Kidney (tissue), 14 donors: Measurements from ENCODE around the gene TBC1D9B. TPM values are rescaled to one million over a fixed set of nuclear protein-coding genes. Genes with fewer than 3 reads are reported as not detected.
A peak's percentile ranks its signal among the peaks of the same experiment; 100 is the strongest.

Experiments
- DNase-seq, 5 donors: peaks; one replicate each; pipeline ENCODE4 v3.0.0-alpha.2; 2013 to 2020
- FAIRE-seq: peaks from 2 replicates; lab custom pipeline; 2012; peaks lifted over from hg19 to GRCh38; lab: Jason Lieb, UNC
- H3K27ac ChIP-seq, 2 donors: one replicate each; pipeline ENCODE4 v1.7.0; 2013; ENCODE audit warnings: low read depth in 2 of 2, low read length in 2 of 2, inconsistent platforms in 1 of 2
- H3K27me3 ChIP-seq: one replicate; pipeline ENCODE4 v1.7.1; 2013; ENCODE audit warnings: low read length, inconsistent platforms; ENCODE audit not compliant: control insufficient read depth, insufficient read depth
- H3K36me3 ChIP-seq, 3 donors: one replicate each; pipeline versions ENCODE4 v1.7.0 to v1.7.1; 2013; ENCODE audit warnings: low read length in 3 of 3, control low read depth in 1 of 3, inconsistent platforms in 1 of 3; ENCODE audit not compliant: insufficient read depth in 3 of 3, control insufficient read depth in 2 of 3
- H3K4me1 ChIP-seq, 3 donors: one replicate each; pipeline versions ENCODE4 v1.7.0 to v1.7.1; 2013; ENCODE audit warnings: low read length in 3 of 3, inconsistent platforms in 1 of 3, low read depth in 1 of 3; ENCODE audit not compliant: control insufficient read depth in 2 of 3, insufficient read depth in 2 of 3
- H3K4me3 ChIP-seq, 3 donors: one replicate each; pipeline versions ENCODE4 v1.7.0 to v1.8.1; 2013; ENCODE audit warnings: low read length in 3 of 3, control low read depth in 1 of 3, inconsistent platforms in 1 of 3
- H3K9ac ChIP-seq, 3 donors: one replicate each; pipeline versions ENCODE4 v1.7.0 to v1.7.1; 2013; ENCODE audit warnings: low read length in 3 of 3, control low read depth in 1 of 3, inconsistent platforms in 1 of 3
- H3K9me3 ChIP-seq, 3 donors: one replicate each; pipeline versions ENCODE4 v1.7.0 to v1.7.1; 2013; ENCODE audit warnings: low read length in 3 of 3, control low read depth in 1 of 3, inconsistent platforms in 1 of 3; ENCODE audit not compliant: control insufficient read depth in 2 of 3, insufficient read depth in 1 of 3
- CTCF ChIP-seq: IDR thresholded peaks from 3 replicates; pipeline ENCODE4 v1.5.1; 2012; ENCODE audit warnings: mild to moderate bottlenecking, moderate library complexity, borderline replicate concordance; ENCODE audit not compliant: insufficient read depth; ENCODE audit errors: extremely low read depth
- intact Hi-C: fragments of 100-400 bp; cut with DNase I; formaldehyde crosslinking; loops from one replicate; pipeline ENCODE4 v1.11.1; 2022
- polyA plus RNA-seq: library from polyadenylated mRNA; stranded (reverse); fragments of 350-450 nt; fragmentation: Illumina TruSeq; extraction: RNeasy Lipid Tissue Mini Kit (QIAGEN cat#74804); gene quantifications from one replicate; pipeline ENCODE4 v1.2.3, GENCODE V29; 2014; ENCODE audit warnings: low read depth, low replicate concordance; ENCODE audit not compliant: insufficient read depth
- total RNA-seq: library from RNA; stranded (reverse); fragmentation: NEBNext Ultra II Directional; extraction: Animal tissue kit (Norgen Biotek cat#: 25700); gene quantifications from one replicate; pipeline ENCODE4 v1.2.1, GENCODE V29; 2021
- donor health status: control.
- donor health status: control.
- donor health status: control.
- donor health status: control.
- donor health status: control.
- donor health status: DM: yes; HTN: yes; CAD: no.
- donor health status: Normal renal cell carcinoma (clear cell type).

Gene TBC1D9B
- total and polyA plus RNA-seq, 2 donors from 2014 or later: 49.5 to 117 TPM

GRCh38 chr5:179852993-179853547 is 54.6 kb downstream of the TBC1D9B start:
- no peak for FAIRE-seq
- no peak for TF ChIP-seq CTCF
- Histone ChIP-seq H3K27ac (no peak overlapping the region), H3K9me3 (no peaks in the 10 kb centered on the region), H3K4me3 (no peak overlapping the region), H3K9ac (no peak overlapping the region), H3K4me1 (peaks cover 0 to 3% (median 0%) of the 10 kb centered on the region in 3 donors), H3K27me3 (no peaks in the 10 kb centered on the region), H3K36me3 (peaks cover 14 to 46% (median 24%) of the 10 kb centered on the region in 3 donors)
- DNase-seq: no peak
- intact Hi-C loops: no loop called here

DNA sequence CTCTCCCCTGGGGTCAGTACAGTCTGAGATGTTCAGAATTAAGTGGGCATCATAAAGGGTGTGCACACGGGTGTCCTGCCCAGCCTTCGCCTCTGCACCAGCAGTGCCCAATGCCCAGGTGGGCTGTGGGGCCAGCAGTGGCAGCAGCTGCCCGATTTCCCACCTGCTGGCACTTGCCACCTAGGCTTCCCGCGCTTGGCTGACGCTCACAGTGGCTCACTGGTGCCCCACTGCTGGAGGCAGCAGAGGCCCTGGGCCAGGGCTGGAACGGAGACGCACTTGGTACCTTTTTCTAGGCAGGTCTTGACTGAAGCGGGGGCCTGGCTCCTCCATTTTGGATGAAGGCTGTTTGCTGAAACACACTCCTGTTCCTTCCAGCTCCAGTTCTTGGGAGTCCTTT is 66.1 kb downstream of the TBC1D9B start:
- Histone ChIP-seq H3K36me3 (peaks cover 0 to 38% (median 16%) of the 10 kb centered on the region in 3 donors), H3K4me3 (no peak overlapping the region), H3K9me3 (no peaks in the 10 kb centered on the region), H3K27ac (no peak overlapping the region), H3K4me1 (peaks cover 0 to under 1% (median 0%) of the 10 kb centered on the region in 3 donors), H3K9ac (no peak overlapping the region), H3K27me3 (no peaks in the 10 kb centered on the region)
- DNase-seq (peak in 1 of 5 donors; percentile 57), FAIRE-seq (no peak)
- no peak for TF ChIP-seq CTCF
- intact Hi-C loops: no loop called here

GRCh38 chr5:179840766-179841165 is 66.9 kb downstream of the TBC1D9B start:
- DNase-seq (peak in 1 of 5 donors; percentile 66), FAIRE-seq (no peak)
- Histone ChIP-seq H3K4me3 (no peak overlapping the region), H3K27me3 (no peaks in the 10 kb centered on the region), H3K36me3 (peaks cover 0 to 46% (median 22%) of the 10 kb centered on the region in 3 donors), H3K27ac (no peak overlapping the region), H3K4me1 (peaks cover 0 to 9% (median 0%) of the 10 kb centered on the region in 3 donors), H3K9me3 (no peaks in the 10 kb centered on the region), H3K9ac (no peak overlapping the region)
- no peak for TF ChIP-seq CTCF
- intact Hi-C loops: no loop called here

DNA sequence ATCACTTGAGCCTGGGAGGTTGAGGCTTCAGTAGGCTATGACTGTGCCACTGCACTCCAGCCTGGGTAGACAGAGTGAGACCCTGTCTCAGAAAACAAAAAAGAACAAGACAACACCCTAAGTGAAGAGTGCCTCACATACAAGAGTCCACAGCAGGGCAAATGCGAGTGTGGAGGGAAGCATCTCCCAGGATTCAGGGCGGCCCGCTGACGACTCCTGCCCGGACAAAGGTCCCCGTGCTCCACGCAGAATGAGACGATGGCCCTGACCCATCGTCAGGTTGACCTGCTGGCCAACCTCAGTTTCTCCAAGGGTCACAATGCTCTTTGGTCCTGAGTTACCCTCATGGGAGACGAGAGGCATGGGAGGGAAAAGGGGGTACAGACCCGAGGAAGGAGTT is 67.4 kb downstream of the TBC1D9B start:
- FAIRE-seq: no peak
- Histone ChIP-seq H3K9me3 (no peaks in the 10 kb centered on the region), H3K36me3 (peaks cover 0 to 46% (median 22%) of the 10 kb centered on the region in 3 donors), H3K4me1 (peaks cover 0 to 9% (median 0%) of the 10 kb centered on the region in 3 donors), H3K27me3 (no peaks in the 10 kb centered on the region), H3K27ac (no peak overlapping the region), H3K4me3 (no peak overlapping the region), H3K9ac (no peak overlapping the region)
- intact Hi-C loops: no loop called here
- no peak for TF ChIP-seq CTCF
- DNase-seq: peak in 1 of 5 donors; percentile 29
